Lower leg skin (tissue), 4 donors: Measurements from ENCODE around the gene NSD1. TPM values are rescaled to one million over a fixed set of nuclear protein-coding genes. Genes with fewer than 3 reads are reported as not detected.
A peak's percentile ranks its signal among the peaks of the same experiment; 100 is the strongest.

Experiments
- DNase-seq, 2 donors: peaks; one replicate each; pipeline ENCODE4 v3.0.0-alpha.2; 2019; ENCODE audit warnings: low spot score in 2 of 2
- H3K4me3 ChIP-seq: fragments of 200-600 bp; sonication (generic); 2 replicates; pipeline ENCODE4 v1.5.1; 2017; ENCODE audit warnings: mild to moderate bottlenecking, low read depth; ENCODE audit not compliant: poor library complexity, severe bottlenecking
- CTCF ChIP-seq, 3 donors: fragments of 450-650 bp; IDR thresholded peaks; one replicate each; pipeline ENCODE4 v1.5.1; 2016; ENCODE audit warnings: antibody characterized with exemption in 3 of 3, mild to moderate bottlenecking in 3 of 3, moderate library complexity in 2 of 3
- POLR2A ChIP-seq, 2 donors: fragments of 450-650 bp; IDR thresholded peaks; one replicate each; pipeline ENCODE4 v1.6.1; 2016 to 2017; ENCODE audit warnings: antibody characterized with exemption in 2 of 2, mild to moderate bottlenecking in 1 of 2, moderate library complexity in 1 of 2
- WGBS, 2 donors: methylation state at CpG; one replicate each; pipeline ENCODE4 v1.1.5; 2018; 5-methylcytosine and 5-hydroxymethylcytosine counted together
- intact Hi-C: fragments of 100-400 bp; cut with DNase I; formaldehyde crosslinking; loops from one replicate; pipeline ENCODE4 v1.15.0; 2023; ENCODE audit warnings: low total_unique reads
- total RNA-seq, 4 donors: library from RNA; depleted of rRNA; stranded (reverse); fragments of >200 nt; gene quantifications; one replicate each; pipeline ENCODE4 v1.1.0, GENCODE V29; 2016

NSD1 gene
- total RNA-seq, 4 donors from 2014 or later: 25.1 to 36.8 (median 34.2) TPM

GRCh38 chr5:177314376-177315342, 181.1 kb downstream of the NSD1 start:
- TF ChIP-seq CTCF (IDR thresholded peaks at IDR 0.05): no peak
- TF ChIP-seq POLR2A (IDR thresholded peaks at IDR 0.05): no peak
- 89 to 92% methylated on average over 15 to 17 of the region's 18 CpGs for WGBS, 2 donors
- no peak for DNase-seq
- intact Hi-C loops: loop anchor here (10.0 kb wide), 1 partner anchor 140 kb away; no protein-coding TSS in a partner anchor
- H3K4me3 ChIP-seq: no peak overlapping the region

- intact Hi-C loops: loop anchor here (10.0 kb wide), 1 partner anchor 139 kb away; no protein-coding TSS in a partner anchor
- H3K4me3 ChIP-seq: no peak overlapping the region
- WGBS, 2 donors: 86 to 93% methylated on average over 4 to 7 of the region's 7 CpGs
- no peak for DNase-seq
- TF ChIP-seq CTCF (IDR thresholded peaks at IDR 0.05) (no peak), POLR2A (IDR thresholded peaks at IDR 0.05) (no peak)
Measured at GRCh38 chr5:177315411-177315810, 181.8 kb downstream of the NSD1 start.

- TF ChIP-seq CTCF (IDR thresholded peaks at IDR 0.05) (no peak), POLR2A (IDR thresholded peaks at IDR 0.05) (no peak)
- H3K4me3 ChIP-seq: no peak overlapping the region
- DNase-seq: no peak
- intact Hi-C loops: loop anchor here (10.0 kb wide), 1 partner anchor 139 kb away; no protein-coding TSS in a partner anchor
- WGBS, 2 donors: 98% methylated on average over 3 of the region's 3 CpGs
Measured at GRCh38 chr5:177316005-177316404, 182.4 kb downstream of the NSD1 start.

GRCh38 chr5:177317959-177318377, 184.4 kb downstream of the NSD1 start:
- DNase-seq: peak; percentile 71 to 94

More at GRCh38 chr5:177317959-177318377, 184.4 kb downstream of the NSD1 start:
- intact Hi-C loops: loop anchor here (10.0 kb wide), 1 partner anchor 137 kb away; no protein-coding TSS in a partner anchor
- 32% methylated on average over 7 of the region's 7 CpGs for WGBS, 2 donors
- no peak overlapping the region for H3K4me3 ChIP-seq
- TF ChIP-seq CTCF (IDR thresholded peaks at IDR 0.05): peak in 1 of 3 donors; percentile 41
- no peak for TF ChIP-seq POLR2A (IDR thresholded peaks at IDR 0.05)
